GM18511 (cell line): ENCODE results near the gene PHLPP1.

Experiments used
- ATAC-seq: cut with Tn5 transposase; IDR thresholded peaks from one replicate; pipeline ENCODE4 v1.9.1; 2021; ENCODE audit warnings: mild to moderate bottlenecking, moderate library complexity; ENCODE audit not compliant: unreplicated experiment

The PHLPP1 gene

GRCh38 chr18:62771494-62772270 is 56.3 kb downstream of the PHLPP1 start:
- peak; percentile 63 for ATAC-seq

- ATAC-seq: no peak
Measured at GRCh38 chr18:62772860-62773584, 57.7 kb downstream of the PHLPP1 start.

- no peak for ATAC-seq
Measured at GRCh38 chr18:62773691-62774090, 58.4 kb downstream of the PHLPP1 start.

- ATAC-seq: no peak
Measured at GRCh38 chr18:62776024-62776570, 60.8 kb downstream of the PHLPP1 start.

GRCh38 chr18:62777814-62778213 is 62.5 kb downstream of the PHLPP1 start:
- ATAC-seq: no peak

- ATAC-seq: no peak
Measured at GRCh38 chr18:62778976-62779869, 63.9 kb downstream of the PHLPP1 start.

- no peak for ATAC-seq
Measured at GRCh38 chr18:62781262-62781661, 65.9 kb downstream of the PHLPP1 start.

GRCh38 chr18:62781893-62782292 is 66.6 kb downstream of the PHLPP1 start:
- ATAC-seq: no peak

- ATAC-seq: peak; percentile 83
Measured at GRCh38 chr18:62784338-62784965, 69.1 kb downstream of the PHLPP1 start.

GRCh38 chr18:62784966-62785413 is 69.6 kb downstream of the PHLPP1 start:
- no peak for ATAC-seq

- ATAC-seq: no peak
Measured at GRCh38 chr18:62786689-62787088, 71.3 kb downstream of the PHLPP1 start.

- no peak for ATAC-seq
Measured at GRCh38 chr18:62788111-62788510, 72.8 kb downstream of the PHLPP1 start.

- no peak for ATAC-seq
Measured at GRCh38 chr18:62788876-62789275, 73.5 kb downstream of the PHLPP1 start.

GRCh38 chr18:62790871-62791772 is 75.8 kb downstream of the PHLPP1 start:
- no peak for ATAC-seq

GRCh38 chr18:62792016-62792415 is 76.7 kb downstream of the PHLPP1 start:
- no peak for ATAC-seq

- ATAC-seq: no peak
Measured at GRCh38 chr18:62795813-62796212, 80.5 kb downstream of the PHLPP1 start.

GRCh38 chr18:62796216-62796621 is 80.9 kb downstream of the PHLPP1 start:
- ATAC-seq: no peak

GRCh38 chr18:62797329-62797728 is 82.0 kb downstream of the PHLPP1 start:
- no peak for ATAC-seq

GRCh38 chr18:62799977-62800376 is 84.6 kb downstream of the PHLPP1 start:
- no peak for ATAC-seq
